IPS-11a (cell line): Measurements from ENCODE around the gene SLC6A7.

Experiments
- H3K4me3 ChIP-seq: one replicate; pipeline ENCODE4 v1.5.1; 2013; ENCODE audit warnings: low read depth, low read length, control low read depth

Gene SLC6A7

GRCh38 chr5:150172145-150172544, 17.7 kb upstream of the SLC6A7 start:
- no peak overlapping the region for H3K4me3 ChIP-seq

DNA sequence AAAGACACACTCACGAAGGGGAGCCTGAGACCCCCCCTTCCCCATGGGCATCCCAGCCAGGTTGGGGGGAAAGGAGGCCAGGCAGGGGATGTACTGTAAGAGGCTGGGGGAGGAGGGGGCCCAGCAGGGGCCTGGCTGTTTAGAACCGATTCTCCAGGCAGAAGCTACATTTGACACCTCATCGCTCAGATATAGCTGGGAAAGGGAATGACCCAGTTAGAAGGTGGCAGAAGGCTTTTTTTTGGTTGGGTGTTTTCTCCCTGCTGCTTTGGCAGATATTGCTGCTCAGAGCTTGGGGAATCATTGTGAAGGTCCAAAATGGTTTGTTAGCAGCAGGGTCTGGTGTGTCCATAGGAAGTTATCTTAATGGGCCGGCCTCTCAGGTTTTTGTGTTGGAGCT, 17.3 kb upstream of the SLC6A7 start:
- H3K4me3 ChIP-seq = no peak overlapping the region

- H3K4me3 ChIP-seq = no peak overlapping the region
Measured at GRCh38 chr5:150173161-150173560, 16.7 kb upstream of the SLC6A7 start.

- H3K4me3 ChIP-seq = no peak overlapping the region
Measured at GRCh38 chr5:150174285-150174684, 15.6 kb upstream of the SLC6A7 start.

DNA sequence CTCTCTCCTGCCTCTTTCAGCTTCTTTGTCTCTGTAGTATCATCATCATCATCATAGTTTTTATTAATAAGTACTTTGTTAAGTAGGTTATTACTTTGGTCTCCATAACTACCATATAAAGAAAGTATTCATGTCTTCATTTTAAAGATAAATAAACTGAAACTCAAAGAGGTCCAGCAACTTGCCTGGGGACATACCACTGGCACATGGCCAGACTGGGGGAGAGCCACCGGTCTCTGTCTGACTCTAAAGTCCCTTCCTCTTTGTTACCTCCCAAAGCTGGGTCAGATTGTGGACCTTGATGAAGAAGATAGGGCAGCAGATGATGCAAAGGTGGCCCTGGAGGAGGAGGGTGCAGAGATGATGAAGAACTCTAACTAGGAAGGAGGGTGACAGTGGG, 14.8 kb upstream of the SLC6A7 start:
- no peak overlapping the region for H3K4me3 ChIP-seq

DNA sequence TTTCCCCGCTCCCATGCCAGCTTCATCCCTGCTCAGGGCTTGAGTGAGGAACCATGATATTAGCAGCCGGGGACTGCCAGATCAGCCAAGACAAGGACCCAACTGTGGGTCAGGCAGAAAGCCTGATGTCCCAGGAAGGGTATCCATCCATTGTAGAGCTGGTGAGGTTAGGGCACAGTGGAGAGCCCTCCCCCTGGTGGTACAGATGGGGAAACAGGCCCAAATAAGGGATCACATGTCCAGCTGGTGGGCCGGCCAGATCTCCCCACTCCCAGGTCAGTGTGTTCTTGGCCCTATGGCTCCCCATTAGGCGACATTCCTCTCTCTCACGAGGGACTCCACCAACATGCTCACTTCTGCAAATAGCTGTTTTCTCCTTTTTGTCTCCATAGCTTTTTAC, 14.3 kb upstream of the SLC6A7 start:
- no peak overlapping the region for H3K4me3 ChIP-seq

- H3K4me3 ChIP-seq = no peak overlapping the region
Measured at GRCh38 chr5:150176745-150177477, 13.0 kb upstream of the SLC6A7 start.

- no peak overlapping the region for H3K4me3 ChIP-seq
Measured at GRCh38 chr5:150177721-150178120, 12.1 kb upstream of the SLC6A7 start.

GRCh38 chr5:150178262-150178661, 11.6 kb upstream of the SLC6A7 start:
- H3K4me3 ChIP-seq = no peak overlapping the region

- H3K4me3 ChIP-seq = no peak overlapping the region
Measured at GRCh38 chr5:150179019-150179620, 10.7 kb upstream of the SLC6A7 start.

- H3K4me3 ChIP-seq = no peak overlapping the region
Measured at GRCh38 chr5:150180241-150181026, 9.4 kb upstream of the SLC6A7 start.

- no peak overlapping the region for H3K4me3 ChIP-seq
Measured at GRCh38 chr5:150181027-150181426, 8.8 kb upstream of the SLC6A7 start.

- no peak overlapping the region for H3K4me3 ChIP-seq
Measured at GRCh38 chr5:150181766-150182545, 7.9 kb upstream of the SLC6A7 start.

- no peak overlapping the region for H3K4me3 ChIP-seq
Measured at GRCh38 chr5:150182774-150183173, 7.1 kb upstream of the SLC6A7 start.

DNA sequence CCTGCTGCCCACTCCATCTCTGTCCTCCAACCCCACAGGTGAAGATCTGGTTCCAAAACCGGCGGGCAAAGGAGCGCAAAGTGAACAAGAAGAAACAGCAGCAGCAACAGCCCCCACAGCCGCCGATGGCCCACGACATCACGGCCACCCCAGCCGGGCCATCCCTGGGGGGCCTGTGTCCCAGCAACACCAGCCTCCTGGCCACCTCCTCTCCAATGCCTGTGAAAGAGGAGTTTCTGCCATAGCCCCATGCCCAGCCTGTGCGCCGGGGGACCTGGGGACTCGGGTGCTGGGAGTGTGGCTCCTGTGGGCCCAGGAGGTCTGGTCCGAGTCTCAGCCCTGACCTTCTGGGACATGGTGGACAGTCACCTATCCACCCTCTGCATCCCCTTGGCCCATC, 6.4 kb upstream of the SLC6A7 start:
- no peak overlapping the region for H3K4me3 ChIP-seq

DNA sequence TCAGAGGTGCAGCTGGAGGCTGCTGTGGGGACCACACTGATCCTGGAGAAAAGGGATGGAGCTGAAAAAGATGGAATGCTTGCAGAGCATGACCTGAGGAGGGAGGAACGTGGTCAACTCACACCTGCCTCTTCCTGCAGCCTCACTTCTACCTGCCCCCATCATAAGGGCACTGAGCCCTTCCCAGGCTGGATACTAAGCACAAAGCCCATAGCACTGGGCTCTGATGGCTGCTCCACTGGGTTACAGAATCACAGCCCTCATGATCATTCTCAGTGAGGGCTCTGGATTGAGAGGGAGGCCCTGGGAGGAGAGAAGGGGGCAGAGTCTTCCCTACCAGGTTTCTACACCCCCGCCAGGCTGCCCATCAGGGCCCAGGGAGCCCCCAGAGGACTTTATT, 5.9 kb upstream of the SLC6A7 start:
- H3K4me3 ChIP-seq = no peak overlapping the region

- H3K4me3 ChIP-seq = no peak overlapping the region
Measured at GRCh38 chr5:150184990-150185912, 4.6 kb upstream of the SLC6A7 start.

DNA sequence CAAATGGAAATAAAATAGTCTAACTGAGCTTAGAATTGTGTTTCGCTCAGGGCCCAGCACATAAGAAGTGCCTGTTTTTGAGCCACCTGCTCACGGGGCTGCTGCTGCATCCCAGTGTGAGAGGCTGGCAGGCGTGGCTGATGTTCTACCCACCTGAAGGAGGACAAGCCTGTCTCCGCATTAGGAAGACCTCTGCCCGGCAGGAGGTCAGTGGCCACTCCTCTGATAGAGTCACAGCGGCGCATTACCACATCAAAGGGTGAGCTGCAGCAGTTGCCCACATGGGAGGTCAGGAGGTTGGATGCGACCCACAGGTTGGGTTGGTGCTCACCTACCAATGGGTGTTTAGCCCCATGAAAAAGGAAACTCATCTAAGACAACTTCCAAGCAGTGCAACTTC, 3.7 kb upstream of the SLC6A7 start:
- no peak overlapping the region for H3K4me3 ChIP-seq

DNA sequence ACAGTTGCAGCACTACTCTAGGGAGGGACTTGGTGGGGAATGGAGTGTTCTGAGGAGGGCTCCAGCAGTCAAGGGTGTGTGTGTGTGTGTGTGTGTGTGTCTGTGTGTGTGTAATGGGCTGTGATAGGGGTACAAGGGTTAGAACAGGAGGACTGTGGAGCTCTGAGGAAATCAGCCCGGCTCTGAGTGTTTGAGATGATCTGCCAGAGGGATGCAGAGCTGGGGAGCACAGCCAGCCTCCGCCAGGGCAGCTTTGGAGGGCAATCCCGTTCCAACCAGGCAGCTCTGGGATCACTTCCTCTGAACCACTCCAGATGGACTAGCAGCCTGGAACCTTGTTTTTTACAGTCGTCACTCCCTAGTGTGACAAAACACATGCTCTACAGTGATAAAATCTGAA, 3.0 kb upstream of the SLC6A7 start:
- H3K4me3 ChIP-seq = no peak overlapping the region

- no peak overlapping the region for H3K4me3 ChIP-seq
Measured at GRCh38 chr5:150188146-150188842, 1.6 kb upstream of the SLC6A7 start.
